ENCODE results near the gene MSL2. TPM values are rescaled to one million over a fixed set of nuclear protein-coding genes. Genes with fewer than 3 reads are reported as not detected.
"Not testable (repeated sequence)": the region's sequence is repeated elsewhere in the genome, so short reads cannot be mapped to it uniquely, and the experiment has no call there.

The MSL2 gene
- polyA plus RNA-seq, 1 donor (not counting 4 experiments of a cell fraction or from before 2014, with no cell fraction given), result 9.5 TPM

- DNase-seq (ENCODE audit: low read depth, low spot score) (no peak), FAIRE-seq (no peak)
- no peaks in the 10 kb centered on the region for H3K27me3 ChIP-seq (ENCODE audit: control insufficient read depth, extremely low read depth, insufficient read depth, low read length)
- dilution Hi-C loops (cut with MboI; ENCODE audit: extremely low pct_ligation_motif_present, low sequenced_read_pairs), result loop anchor here (25.0 kb wide), 1 partner anchor 144 kb away; no protein-coding TSS in a partner anchor
- no peaks in the 10 kb centered on the region for H3K36me3 ChIP-seq (ENCODE audit: control insufficient read depth in 2 of 2, extremely low read depth in 1 of 2, insufficient read depth in 2 of 2, low read length in 2 of 2)
- H3K9me1 ChIP-seq (ENCODE audit: control insufficient read depth, extremely low read depth, insufficient read depth, low read length), result peaks cover 3% of the 10 kb centered on the region
- TF ChIP-seq CTCF (optimal IDR thresholded peaks at IDR 0.05 in 1 of 3, IDR thresholded peaks at IDR 0.05 in 1 of 3, conservative IDR thresholded peaks at IDR 0.05 in 1 of 3; ENCODE audit: extremely low read depth in 1 of 3, insufficient read depth in 2 of 3, low read length in 3 of 3) (no peak), EZH2 (IDR thresholded peaks at IDR 0.05; ENCODE audit: low read length) (no peak)
- H4K20me1 ChIP-seq (ENCODE audit: control insufficient read depth, extremely low read depth, insufficient read depth, low read length), result peaks cover 27% of the 10 kb centered on the region
- H3K9me3 ChIP-seq (ENCODE audit: control insufficient read depth, low read depth, low read length), result no peaks in the 10 kb centered on the region
- peak overlapping the region; percentile 93 for H3K27ac ChIP-seq (ENCODE audit: control insufficient read depth, insufficient read depth, low read length)
- peak overlapping the region; percentile 95 for H3K9ac ChIP-seq (ENCODE audit: control insufficient read depth, extremely low read depth, insufficient read depth, low read length)
- peak overlapping the region; percentile 79 for H3K4me2 ChIP-seq (ENCODE audit: control insufficient read depth, extremely low read depth, insufficient read depth, low read depth, low read length)
- no peak overlapping the region for H2AFZ ChIP-seq (ENCODE audit: control insufficient read depth, low read length)
- peaks cover 22% of the 10 kb centered on the region for H3K4me1 ChIP-seq (ENCODE audit: control insufficient read depth, extremely low read depth, insufficient read depth, low read length)
- peaks cover 78% of the 10 kb centered on the region for H3K79me2 ChIP-seq (ENCODE audit: control insufficient read depth, insufficient read depth, low read length)
- peak overlapping the region; percentile 79 to 95 (median 93) for H3K4me3 ChIP-seq (ENCODE audit: control insufficient read depth in 2 of 3, extremely low read depth in 1 of 3, insufficient read depth in 2 of 3, low read depth in 1 of 3, low read length in 3 of 3)
These were observed 3.3 kb downstream of the MSL2 start for GRCh38 chr3:136192831-136193230.

GRCh38 chr3:136192195-136192594 lies 3.9 kb downstream of the MSL2 start:
- H3K36me3 ChIP-seq (ENCODE audit: control insufficient read depth in 2 of 2, extremely low read depth in 1 of 2, insufficient read depth in 2 of 2, low read length in 2 of 2); H3K9me1 ChIP-seq (ENCODE audit: control insufficient read depth, extremely low read depth, insufficient read depth, low read length); H3K9me3 ChIP-seq (ENCODE audit: control insufficient read depth, low read depth, low read length); FAIRE-seq; H3K27me3 ChIP-seq (ENCODE audit: control insufficient read depth, extremely low read depth, insufficient read depth, low read length); DNase-seq (ENCODE audit: low read depth, low spot score); H2AFZ ChIP-seq (ENCODE audit: control insufficient read depth, low read length): not testable (repeated sequence)
- Histone ChIP-seq H3K9ac (ENCODE audit: control insufficient read depth, extremely low read depth, insufficient read depth, low read length) (peak overlapping the region; percentile 30), H3K4me1 (ENCODE audit: control insufficient read depth, extremely low read depth, insufficient read depth, low read length) (peaks cover 18% of the 10 kb centered on the region), H4K20me1 (ENCODE audit: control insufficient read depth, extremely low read depth, insufficient read depth, low read length) (peaks cover 28% of the 10 kb centered on the region), H3K4me3 (ENCODE audit: control insufficient read depth in 2 of 3, extremely low read depth in 1 of 3, insufficient read depth in 2 of 3, low read depth in 1 of 3, low read length in 3 of 3) (peak overlapping the region; percentile 79 to 95 (median 93)), H3K79me2 (ENCODE audit: control insufficient read depth, insufficient read depth, low read length) (peaks cover 85% of the 10 kb centered on the region), H3K27ac (ENCODE audit: control insufficient read depth, insufficient read depth, low read length) (peak overlapping the region; percentile 93), H3K4me2 (ENCODE audit: control insufficient read depth, extremely low read depth, insufficient read depth, low read depth, low read length) (peak overlapping the region; percentile 79)
- dilution Hi-C loops (cut with MboI; ENCODE audit: extremely low pct_ligation_motif_present, low sequenced_read_pairs), result loop anchor here (25.0 kb wide), 1 partner anchor 145 kb away; no protein-coding TSS in a partner anchor

Data from keratinocyte (primary cell).